PC-3 (cell line): ENCODE results near the gene GJB5. TPM values are rescaled to one million over a fixed set of nuclear protein-coding genes. Genes with fewer than 3 reads are reported as not detected.

Experiments
- ATAC-seq: fragments of 200-7000 bp; cut with Tn5 transposase; 2 replicates; pipeline ENCODE4 v1.9.1; 2020; ENCODE audit warnings: mild to moderate bottlenecking, moderate library complexity
- BruUV-seq: library from RNA; stranded (reverse); fragments of 400-500 nt; replicated peaks from 2 replicates; lab custom pipeline; 2021; lab: Mats Ljungman, UMichigan
- CTCF ChIA-PET: fragments of 300-600 bp; sonication (Branson Sonifier 250); formaldehyde crosslinking; loops from one replicate; lab custom pipeline; 2022; ENCODE audit warnings: antibody characterized with exemption; lab: Charles Lee
- POLR2A ChIA-PET: fragments of 300-600 bp; sonication (Branson Sonifier 250); formaldehyde crosslinking; loops from one replicate; lab custom pipeline; 2022; ENCODE audit warnings: antibody characterized with exemption; ENCODE audit not compliant: unreplicated experiment; lab: Charles Lee
- DNase-seq: peaks from one replicate; pipeline ENCODE4 v3.0.0-alpha.2; 2015
- H2AFZ ChIP-seq: fragments of 300-600 bp; sonication (generic); 2 replicates; pipeline ENCODE4 v1.6.0; 2016; ENCODE audit warnings: antibody characterized with exemption, low read length
- H3F3A ChIP-seq: fragments of 300-600 bp; sonication (generic); one replicate; pipeline ENCODE4 v1.6.0; 2017; ENCODE audit warnings: antibody characterized with exemption, low read length, control low read depth, mild to moderate bottlenecking; ENCODE audit not compliant: unreplicated experiment
- H3K27ac ChIP-seq: fragments of 300-600 bp; sonication (generic); 2 replicates; pipeline ENCODE4 v1.5.1; 2016; ENCODE audit warnings: mild to moderate bottlenecking, low read length
- H3K27me3 ChIP-seq: fragments of 300-600 bp; sonication (generic); 2 replicates; pipeline ENCODE4 v1.6.1; 2016; ENCODE audit warnings: low read length, mixed read lengths
- H3K36me3 ChIP-seq: fragments of 300-600 bp; sonication (generic); 2 replicates; pipeline ENCODE4 v1.6.1; 2016; ENCODE audit warnings: low read depth, mixed run types, low read length, mixed read lengths
- H3K4me1 ChIP-seq: fragments of 300-600 bp; sonication (generic); 2 replicates; pipeline ENCODE4 v1.5.1; 2016; ENCODE audit warnings: low read length; ENCODE audit not compliant: insufficient read depth
- H3K4me2 ChIP-seq: fragments of 300-600 bp; sonication (generic); 2 replicates; pipeline ENCODE4 v1.6.0; 2016; ENCODE audit warnings: low read length
- H3K4me3 ChIP-seq: fragments of 300-600 bp; sonication (generic); 2 replicates; pipeline ENCODE4 v1.5.1; 2016; ENCODE audit warnings: mild to moderate bottlenecking, low read length, mixed read lengths
- H3K79me2 ChIP-seq: fragments of 300-600 bp; sonication (generic); 2 replicates; pipeline ENCODE4 v1.6.1; 2017; ENCODE audit warnings: low read length, mixed read lengths
- H3K9ac ChIP-seq: fragments of 300-600 bp; sonication (generic); 2 replicates; pipeline ENCODE4 v1.6.0; 2016; ENCODE audit warnings: mild to moderate bottlenecking, low read length
- H3K9me2 ChIP-seq: fragments of 300-600 bp; sonication (generic); replicated peaks from 2 replicates; pipeline ENCODE4 v1.6.1; 2016; ENCODE audit warnings: mixed run types, low read length, mixed read lengths
- H3K9me3 ChIP-seq: fragments of 300-600 bp; sonication (generic); 2 replicates; pipeline ENCODE4 v1.6.1; 2016; ENCODE audit warnings: low read length, mixed read lengths
- H4K20me1 ChIP-seq: fragments of 300-600 bp; sonication (generic); 2 replicates; pipeline ENCODE4 v1.6.1; 2016; ENCODE audit warnings: low read length, mixed read lengths
- CTCF ChIP-seq: fragments of 300-600 bp; sonication (generic); conservative IDR thresholded peaks from 2 replicates; pipeline ENCODE4 v1.5.1; 2017; ENCODE audit warnings: antibody characterized with exemption, low read depth, mild to moderate bottlenecking, low read length
- EZH2 ChIP-seq: fragments of 300-600 bp; sonication (generic); IDR thresholded peaks from one replicate; pipeline ENCODE4 v1.6.1; 2017; ENCODE audit warnings: antibody characterized with exemption, mild to moderate bottlenecking, low read length; ENCODE audit not compliant: unreplicated experiment
- EZH2phosphoT487 ChIP-seq: fragments of 300-600 bp; sonication (generic); IDR thresholded peaks from 2 replicates; pipeline ENCODE4 v1.6.1; 2018; ENCODE audit warnings: mild to moderate bottlenecking, antibody characterized with exemption, low read length, borderline replicate concordance
- intact Hi-C: fragments of 100-400 bp; cut with micrococcal nuclease; formaldehyde crosslinking; loops from 2 replicates; pipeline ENCODE4 v1.9.0; 2023
- total RNA-seq: library from RNA; depleted of rRNA; stranded (reverse); fragments of >200 nt; gene quantifications from 2 replicates; pipeline ENCODE4 v1.2.3, GENCODE V29; 2014

The GJB5 gene
- total RNA-seq, 1 experiment from 2014 or later = 7.2 TPM

- Histone ChIP-seq H3K36me3 (no peaks in the 10 kb centered on the region), H3K4me1 (peaks cover 51% of the 10 kb centered on the region), H3K27ac (no peak within 1 kb of the TSS), H3F3A (no peaks in the 10 kb centered on the region), H3K9me3 (no peaks in the 10 kb centered on the region), H3K9me2 (no peaks in the 10 kb centered on the region), H4K20me1 (no peaks in the 10 kb centered on the region), H3K27me3 (no peaks in the 10 kb centered on the region), H3K9ac (no peak within 1 kb of the TSS), H2AFZ (no peak within 1 kb of the TSS), H3K79me2 (no peaks in the 10 kb centered on the region), H3K4me3 (no peak within 1 kb of the TSS), H3K4me2 (no peak within 1 kb of the TSS)
- CTCF ChIA-PET = no interaction called here
- ATAC-seq (no peak), DNase-seq (no peak)
- no TSS peak for BruUV-seq
- intact Hi-C loops = no loop called here
- POLR2A ChIA-PET = no interaction called here
- TF ChIP-seq EZH2phosphoT487 (no peak), CTCF (no peak), EZH2 (no peak)
Measured at GRCh38 chr1:34759503-34760357, 4.9 kb downstream of the GJB5 start, which contains the start of gene GJB4. TSS of gene GJB4 (plus strand) at chr1:34759740. CDS start at chr1:34761255, 1,515 bp downstream.

- intact Hi-C loops = no loop called here
- BruUV-seq = no TSS peak
- no peaks in the 10 kb centered on the region for H3K9me2 ChIP-seq
Measured at GRCh38 chr1:34761176-34761761, 6.4 kb downstream of the GJB5 start.

More at GRCh38 chr1:34761176-34761761, 6.4 kb downstream of the GJB5 start:
- Histone ChIP-seq H3K4me3 (no peak overlapping the region), H4K20me1 (no peaks in the 10 kb centered on the region), H3K9me3 (no peaks in the 10 kb centered on the region), H2AFZ (no peak overlapping the region), H3K36me3 (no peaks in the 10 kb centered on the region), H3F3A (no peaks in the 10 kb centered on the region), H3K79me2 (no peaks in the 10 kb centered on the region), H3K4me2 (no peak overlapping the region), H3K4me1 (peaks cover 36% of the 10 kb centered on the region), H3K9ac (no peak overlapping the region), H3K27ac (no peak overlapping the region), H3K27me3 (no peaks in the 10 kb centered on the region)
- ChIA-PET CTCF (interaction anchor here (0.7 kb wide), 1 partner anchor 74 kb away, joined by 3 read pairs; no protein-coding TSS in a partner anchor), POLR2A (no interaction called here)
- DNase-seq (no peak), ATAC-seq (no peak)
- TF ChIP-seq EZH2 (no peak), CTCF (no peak), EZH2phosphoT487 (no peak)
